Measurements from ENCODE around the gene NUCB2.
A peak's percentile ranks its signal among the peaks of the same experiment; 100 is the strongest.

GRCh38 chr11:17352950-17353820 is 76.6 kb downstream of the NUCB2 start:
- TF ChIP-seq CTCF (IDR thresholded peaks at IDR 0.05) (peak in 1 of 4 experiments; percentile 13), POLR2A (IDR thresholded peaks at IDR 0.05) (no peak)
